Measurements from ENCODE around the gene KLHL6.
"Not testable (repeated sequence)": the region's sequence is repeated elsewhere in the genome, so short reads cannot be mapped to it uniquely, and the experiment has no call there.

KLHL6 gene

DNA sequence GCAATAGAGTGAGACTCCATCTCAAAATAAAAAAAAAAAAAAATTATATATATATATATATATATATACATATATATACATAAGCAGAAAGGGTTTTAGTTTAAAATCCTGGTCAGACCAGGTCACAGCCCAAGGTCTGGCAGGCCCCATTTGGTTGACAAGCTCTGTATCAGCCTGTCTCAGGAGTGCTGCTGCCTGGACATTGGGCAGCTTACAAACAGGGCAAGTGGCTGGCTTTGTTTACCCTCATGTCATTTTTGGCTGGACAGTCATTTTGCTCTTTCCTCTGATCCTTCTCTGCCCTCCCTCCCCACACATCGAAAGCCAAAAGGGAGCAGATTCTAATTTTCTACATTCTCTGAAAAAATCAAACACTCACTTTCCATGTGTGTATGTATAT, 26.7 kb upstream of the KLHL6 start:
- Histone ChIP-seq H3K27me3 (ENCODE audit: insufficient read depth, low read length) (no peaks in the 10 kb centered on the region), H3K9me3 (ENCODE audit: insufficient read depth, low read depth, low read length) (no peaks in the 10 kb centered on the region; the same call in 1 of the 2 replicates), H3K27ac (ENCODE audit: low read length) (no peak overlapping the region), H3K4me3 (ENCODE audit: low read length) (no peak overlapping the region), H3K4me1 (ENCODE audit: insufficient read depth, low read length) (peaks cover 12% of the 10 kb centered on the region; the same call in 1 of the 2 replicates), H3K36me3 (ENCODE audit: insufficient read depth, low read depth, low read length) (no peaks in the 10 kb centered on the region), H3K9ac (ENCODE audit: low read depth, low read length) (no peak overlapping the region)

DNA sequence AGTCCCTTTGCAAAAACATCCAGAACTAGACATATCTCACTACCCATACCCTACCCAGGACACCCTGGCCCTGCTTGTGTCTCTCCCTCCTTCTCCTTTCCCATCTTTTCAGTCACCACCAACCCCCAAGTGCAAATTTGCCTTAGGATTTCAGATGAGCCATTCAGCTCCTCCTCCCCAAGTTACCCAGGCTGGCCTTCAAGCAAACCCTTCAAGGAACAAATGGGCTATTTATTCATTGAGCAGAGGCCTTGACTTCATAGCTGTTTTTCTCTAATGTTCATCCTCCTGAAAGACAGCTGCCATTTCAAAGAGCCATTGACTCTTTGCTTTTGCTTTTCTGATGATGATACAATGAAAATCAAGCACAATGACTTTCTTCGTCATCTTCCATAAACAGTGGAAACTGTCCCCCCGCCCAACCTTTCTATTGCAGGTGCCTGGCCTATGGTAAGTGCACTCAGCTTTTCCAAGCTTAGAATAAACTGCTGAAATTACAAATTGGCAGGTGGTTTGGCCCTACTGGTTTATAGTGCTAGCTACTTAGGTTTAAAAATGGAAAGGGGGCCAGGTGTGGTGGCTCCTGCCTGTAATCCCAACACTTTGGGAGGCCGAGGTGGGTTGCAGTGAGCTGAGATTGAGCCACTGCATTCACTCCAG, 26.1 kb upstream of the KLHL6 start:
- no peak overlapping the region for H3K27ac ChIP-seq (ENCODE audit: low read length)
- H3K9ac ChIP-seq (ENCODE audit: low read depth, low read length): no peak overlapping the region
- no peaks in the 10 kb centered on the region for H3K36me3 ChIP-seq (ENCODE audit: insufficient read depth, low read depth, low read length)
- H3K4me3 ChIP-seq (ENCODE audit: low read length): no peak overlapping the region
- no peaks in the 10 kb centered on the region for H3K27me3 ChIP-seq (ENCODE audit: insufficient read depth, low read length)
- no peaks in the 10 kb centered on the region; the same call in 1 of the 2 replicates for H3K9me3 ChIP-seq (ENCODE audit: insufficient read depth, low read depth, low read length)
- H3K4me1 ChIP-seq (ENCODE audit: insufficient read depth, low read length): peaks cover 13% of the 10 kb centered on the region; the same call in 1 of the 2 replicates

DNA sequence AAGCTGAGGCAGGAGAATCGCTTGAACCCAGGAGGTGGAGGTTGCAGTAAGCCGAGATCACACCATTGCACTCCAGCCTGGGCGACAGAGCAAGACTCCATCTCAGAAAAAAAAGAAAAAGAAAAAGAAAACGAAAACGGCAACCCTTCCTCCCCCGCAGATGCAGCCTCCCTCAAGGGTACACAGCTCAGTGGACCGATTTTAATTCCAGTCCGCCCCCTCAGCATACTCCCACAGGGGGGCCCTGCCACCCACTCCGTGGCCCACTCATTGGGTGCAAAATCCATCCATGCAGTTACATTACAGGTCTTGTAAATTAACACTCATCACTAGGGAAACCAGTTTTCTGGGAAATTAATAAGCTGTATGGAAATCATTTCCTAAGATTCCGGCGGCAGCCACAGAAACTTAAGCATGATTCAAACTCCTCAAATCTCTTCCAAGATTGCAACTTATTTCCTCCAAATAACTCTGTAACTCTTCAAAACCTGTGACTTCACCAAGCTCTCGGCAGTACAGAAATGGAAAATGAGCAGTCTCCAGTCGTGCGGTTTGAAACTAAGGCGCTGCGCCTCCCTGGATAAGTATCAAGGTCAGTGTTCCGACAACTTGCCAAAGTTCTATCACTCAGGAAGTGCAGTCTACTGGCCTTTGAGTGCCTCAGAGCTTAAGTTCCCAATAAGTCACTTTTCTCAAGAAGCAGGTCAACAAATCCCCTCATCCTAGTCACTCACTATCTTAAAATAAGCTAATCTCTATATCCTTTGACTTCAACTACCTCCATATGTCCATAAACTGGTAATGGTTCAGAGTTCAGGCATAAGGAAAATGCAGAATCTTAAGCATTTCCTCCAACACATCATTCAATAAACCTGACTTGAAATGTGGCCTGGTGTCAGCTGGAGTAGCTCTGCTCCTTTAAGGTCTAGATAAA, 24.7 kb upstream of the KLHL6 start:
- no peaks in the 10 kb centered on the region for H3K27me3 ChIP-seq (ENCODE audit: insufficient read depth, low read length)
- no peak overlapping the region for H3K9ac ChIP-seq (ENCODE audit: low read depth, low read length)
- no peaks in the 10 kb centered on the region for H3K36me3 ChIP-seq (ENCODE audit: insufficient read depth, low read depth, low read length)
- H3K27ac ChIP-seq (ENCODE audit: low read length): no peak overlapping the region
- H3K4me3 ChIP-seq (ENCODE audit: low read length): no peak overlapping the region
- no peaks in the 10 kb centered on the region for H3K9me3 ChIP-seq (ENCODE audit: insufficient read depth, low read depth, low read length)
- peaks cover 13% of the 10 kb centered on the region; the same call in 1 of the 2 replicates for H3K4me1 ChIP-seq (ENCODE audit: insufficient read depth, low read length)

DNA sequence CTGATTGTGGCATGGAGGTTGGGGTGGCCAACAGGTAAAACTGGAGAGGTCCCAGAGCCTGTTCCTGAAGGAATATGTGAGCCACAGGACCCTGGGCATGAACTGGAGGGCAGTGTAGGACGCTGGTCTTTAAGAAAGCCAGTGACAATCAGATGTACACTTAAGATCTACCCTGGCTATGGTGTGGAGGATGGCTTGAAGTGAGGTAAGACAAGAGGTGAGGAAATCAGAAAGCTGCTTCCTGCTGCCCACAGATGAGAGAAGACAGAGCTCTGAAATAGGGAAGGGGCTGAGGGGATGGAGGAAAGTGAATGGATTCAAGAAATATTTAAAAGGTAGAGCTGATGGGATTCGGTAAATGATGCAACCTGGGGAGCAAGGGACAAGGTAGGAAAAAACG, 22.7 kb upstream of the KLHL6 start:
- Histone ChIP-seq H3K27ac (ENCODE audit: low read length) (no peak overlapping the region), H3K9me3 (ENCODE audit: insufficient read depth, low read depth, low read length) (no peaks in the 10 kb centered on the region), H3K4me3 (ENCODE audit: low read length) (no peak overlapping the region), H3K9ac (ENCODE audit: low read depth, low read length) (no peak overlapping the region), H3K4me1 (ENCODE audit: insufficient read depth, low read length) (peaks cover 4% of the 10 kb centered on the region; the same call in 1 of the 2 replicates), H3K36me3 (ENCODE audit: insufficient read depth, low read depth, low read length) (no peaks in the 10 kb centered on the region), H3K27me3 (ENCODE audit: insufficient read depth, low read length) (no peaks in the 10 kb centered on the region)

DNA sequence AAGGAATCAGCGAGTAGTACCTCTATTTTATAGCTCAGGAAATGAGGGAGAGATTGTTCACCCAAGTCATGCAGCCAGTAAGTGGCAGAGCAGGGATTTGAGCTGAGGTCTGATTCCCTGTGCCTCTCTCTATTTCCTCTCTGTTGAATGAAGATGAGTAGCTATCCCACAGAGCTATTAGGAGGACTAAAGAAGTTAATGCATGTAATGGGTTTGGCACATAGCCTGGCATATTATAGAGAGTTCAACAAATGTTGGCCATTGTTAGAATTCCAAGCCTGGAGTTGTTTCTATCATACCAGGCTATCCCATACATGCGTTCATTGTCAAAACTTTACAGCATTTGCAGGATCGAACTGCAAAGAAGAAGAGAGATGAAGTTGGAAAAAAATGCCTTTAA, 21.8 kb upstream of the KLHL6 start:
- Histone ChIP-seq H3K9ac (ENCODE audit: low read depth, low read length) (no peak overlapping the region), H3K27me3 (ENCODE audit: insufficient read depth, low read length) (no peaks in the 10 kb centered on the region), H3K4me1 (ENCODE audit: insufficient read depth, low read length) (peaks cover 4% of the 10 kb centered on the region; the same call in 1 of the 2 replicates), H3K9me3 (ENCODE audit: insufficient read depth, low read depth, low read length) (no peaks in the 10 kb centered on the region), H3K27ac (ENCODE audit: low read length) (no peak overlapping the region), H3K36me3 (ENCODE audit: insufficient read depth, low read depth, low read length) (no peaks in the 10 kb centered on the region), H3K4me3 (ENCODE audit: low read length) (no peak overlapping the region)

DNA sequence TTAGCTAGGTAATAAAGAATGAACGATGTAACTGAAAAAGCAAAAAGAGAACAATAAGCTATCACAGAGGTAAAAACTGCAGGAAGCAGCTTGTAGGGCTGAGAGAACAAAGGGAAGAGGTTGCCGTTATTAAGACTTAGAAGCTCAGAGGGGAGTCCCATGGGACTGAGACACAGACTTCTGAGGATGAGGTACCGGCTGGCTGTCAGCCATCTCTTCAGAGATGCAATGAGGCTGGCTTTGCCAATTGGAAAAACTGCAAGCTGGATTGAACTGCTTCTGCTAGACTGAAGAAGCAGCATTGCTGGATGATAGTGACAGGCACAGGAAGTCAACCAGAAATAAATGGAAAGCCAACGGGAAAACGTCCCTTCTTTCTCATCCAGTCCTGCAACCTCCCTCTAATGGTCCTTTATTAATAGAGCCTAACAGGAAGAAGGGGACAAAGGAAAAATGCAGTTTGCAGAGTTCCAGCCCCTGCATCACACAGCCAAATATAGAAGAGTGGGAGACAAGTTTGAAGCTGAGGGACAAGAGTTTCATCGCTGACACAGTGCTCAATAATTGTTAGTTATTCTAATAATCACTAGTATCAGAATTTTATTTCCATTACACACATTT, 21.1 kb upstream of the KLHL6 start:
- Histone ChIP-seq H3K4me1 (ENCODE audit: insufficient read depth, low read length) (peaks cover 4% of the 10 kb centered on the region; the same call in 1 of the 2 replicates), H3K27ac (ENCODE audit: low read length) (no peak overlapping the region), H3K36me3 (ENCODE audit: insufficient read depth, low read depth, low read length) (no peaks in the 10 kb centered on the region), H3K9ac (ENCODE audit: low read depth, low read length) (no peak overlapping the region), H3K9me3 (ENCODE audit: insufficient read depth, low read depth, low read length) (no peaks in the 10 kb centered on the region), H3K4me3 (ENCODE audit: low read length) (no peak overlapping the region), H3K27me3 (ENCODE audit: insufficient read depth, low read length) (no peaks in the 10 kb centered on the region)

DNA sequence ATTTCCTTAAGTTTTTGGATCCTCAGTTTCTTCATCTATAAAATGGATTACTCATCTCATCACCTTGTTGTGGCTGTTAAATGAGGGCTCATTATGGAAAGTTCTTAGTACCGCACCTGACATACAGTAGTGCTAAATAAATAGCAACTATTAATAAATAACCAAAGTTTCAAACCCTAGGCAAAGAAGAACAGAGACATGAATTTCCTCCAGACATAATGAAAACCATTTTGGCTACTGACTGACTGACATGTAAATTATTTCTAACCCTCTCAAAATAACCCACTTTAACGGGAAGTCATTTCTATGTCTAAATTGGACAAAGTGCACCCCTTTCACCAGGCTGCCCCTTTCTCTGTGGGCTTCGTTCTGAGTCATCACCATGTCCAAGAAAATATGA, 17.4 kb upstream of the KLHL6 start:
- Histone ChIP-seq H3K4me1 (ENCODE audit: insufficient read depth, low read length) (peaks cover 4% of the 10 kb centered on the region; the same call in 1 of the 2 replicates), H3K36me3 (ENCODE audit: insufficient read depth, low read depth, low read length) (no peaks in the 10 kb centered on the region), H3K27ac (ENCODE audit: low read length) (no peak overlapping the region), H3K27me3 (ENCODE audit: insufficient read depth, low read length) (no peaks in the 10 kb centered on the region), H3K9ac (ENCODE audit: low read depth, low read length) (no peak overlapping the region), H3K9me3 (ENCODE audit: insufficient read depth, low read depth, low read length) (no peaks in the 10 kb centered on the region), H3K4me3 (ENCODE audit: low read length) (no peak overlapping the region)

DNA sequence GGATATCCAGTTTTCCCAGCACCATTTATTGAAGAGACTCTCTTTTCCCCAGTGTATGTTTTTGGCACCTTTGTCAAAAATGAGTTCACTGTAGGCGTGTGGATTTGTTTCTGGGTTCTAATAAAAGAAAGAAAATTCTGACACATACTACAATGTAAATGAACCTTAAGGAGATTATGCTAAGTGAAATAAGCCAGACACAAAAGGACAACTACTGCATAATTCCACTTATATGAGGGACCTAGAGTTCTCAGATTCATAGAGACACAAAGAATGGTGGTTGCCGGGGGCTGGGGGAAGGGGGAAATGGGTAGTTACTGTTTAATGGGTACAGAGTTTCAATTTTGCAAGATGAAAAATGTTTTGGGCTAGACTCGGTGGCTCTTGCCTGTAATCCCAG, 14.7 kb upstream of the KLHL6 start:
- H3K4me1 ChIP-seq (ENCODE audit: insufficient read depth, low read length); H3K27me3 ChIP-seq (ENCODE audit: insufficient read depth, low read length); H3K9ac ChIP-seq (ENCODE audit: low read depth, low read length); H3K36me3 ChIP-seq (ENCODE audit: insufficient read depth, low read depth, low read length); H3K27ac ChIP-seq (ENCODE audit: low read length); H3K4me3 ChIP-seq (ENCODE audit: low read length); H3K9me3 ChIP-seq (ENCODE audit: insufficient read depth, low read depth, low read length): not testable (repeated sequence)

DNA sequence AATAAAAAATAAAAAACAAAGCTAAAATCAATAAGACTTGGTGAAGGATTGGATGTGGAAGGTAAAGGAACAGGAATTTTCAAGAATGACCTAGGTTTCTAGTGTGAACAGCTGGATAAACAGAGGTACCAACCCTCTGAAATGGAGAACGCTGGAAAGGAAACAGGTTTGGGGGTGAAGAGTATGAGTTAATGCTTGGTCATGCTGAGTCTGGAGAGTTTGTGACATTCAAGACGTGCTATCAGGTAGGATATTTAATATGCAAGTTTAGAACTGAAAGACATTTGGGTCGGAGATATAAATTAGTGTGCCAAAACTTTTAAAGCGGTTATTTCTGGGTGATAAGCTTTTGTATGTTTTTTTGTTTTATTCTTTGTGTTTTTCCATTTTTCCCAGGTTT, 11.4 kb upstream of the KLHL6 start:
- H3K27me3 ChIP-seq (ENCODE audit: insufficient read depth, low read length): no peaks in the 10 kb centered on the region
- no peaks in the 10 kb centered on the region for H3K9me3 ChIP-seq (ENCODE audit: insufficient read depth, low read depth, low read length)
- no peak overlapping the region for H3K27ac ChIP-seq (ENCODE audit: low read length)
- no peaks in the 10 kb centered on the region for H3K4me1 ChIP-seq (ENCODE audit: insufficient read depth, low read length)
- H3K36me3 ChIP-seq (ENCODE audit: insufficient read depth, low read depth, low read length): no peaks in the 10 kb centered on the region
- H3K9ac ChIP-seq (ENCODE audit: low read depth, low read length): no peak overlapping the region
- no peak overlapping the region for H3K4me3 ChIP-seq (ENCODE audit: low read length)

DNA sequence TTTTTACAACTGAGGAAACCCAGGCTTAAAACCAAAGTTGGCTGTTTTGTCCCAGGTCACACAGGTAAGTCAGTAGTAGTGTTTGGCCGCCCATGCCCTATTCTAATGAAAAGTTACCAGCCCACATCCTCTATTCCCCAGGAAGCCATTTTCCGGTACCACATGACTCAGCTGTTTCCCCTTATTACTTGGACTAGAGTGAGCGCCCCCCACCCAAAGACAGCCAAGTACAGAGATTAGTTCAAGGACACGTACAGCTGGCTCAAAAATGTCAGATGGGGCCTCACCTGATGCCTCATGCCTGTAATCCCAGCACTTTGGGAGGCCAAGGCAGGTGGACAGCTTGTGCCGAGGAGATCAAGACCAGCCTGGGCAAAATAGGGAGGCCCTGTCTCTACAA, 8.5 kb upstream of the KLHL6 start:
- no peak overlapping the region for H3K27ac ChIP-seq (ENCODE audit: low read length)
- no peaks in the 10 kb centered on the region for H3K27me3 ChIP-seq (ENCODE audit: insufficient read depth, low read length)
- H3K9me3 ChIP-seq (ENCODE audit: insufficient read depth, low read depth, low read length): no peaks in the 10 kb centered on the region
- no peaks in the 10 kb centered on the region for H3K4me1 ChIP-seq (ENCODE audit: insufficient read depth, low read length)
- H3K4me3 ChIP-seq (ENCODE audit: low read length): no peak overlapping the region
- no peak overlapping the region for H3K9ac ChIP-seq (ENCODE audit: low read depth, low read length)
- no peaks in the 10 kb centered on the region for H3K36me3 ChIP-seq (ENCODE audit: insufficient read depth, low read depth, low read length)

DNA sequence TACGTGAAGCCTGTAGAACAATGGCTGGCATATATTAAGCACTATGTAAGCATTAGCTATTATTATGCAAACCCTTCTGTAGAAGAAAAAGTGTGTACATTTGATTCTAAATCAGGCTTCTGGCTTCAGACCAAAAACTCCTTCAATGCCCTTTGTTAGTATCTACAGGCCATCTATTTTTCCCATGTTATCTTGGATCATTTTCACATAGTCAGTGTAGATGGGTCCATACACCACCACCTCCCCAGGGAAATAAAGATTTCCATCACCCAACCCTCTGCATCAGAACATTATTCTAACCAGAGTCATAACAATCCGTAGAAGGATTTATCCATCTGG, 8.0 kb upstream of the KLHL6 start:
- Histone ChIP-seq H3K4me1 (ENCODE audit: insufficient read depth, low read length) (no peaks in the 10 kb centered on the region), H3K4me3 (ENCODE audit: low read length) (no peak overlapping the region), H3K36me3 (ENCODE audit: insufficient read depth, low read depth, low read length) (no peaks in the 10 kb centered on the region), H3K9me3 (ENCODE audit: insufficient read depth, low read depth, low read length) (no peaks in the 10 kb centered on the region), H3K9ac (ENCODE audit: low read depth, low read length) (no peak overlapping the region), H3K27ac (ENCODE audit: low read length) (no peak overlapping the region), H3K27me3 (ENCODE audit: insufficient read depth, low read length) (no peaks in the 10 kb centered on the region)

All from iPS-20b (cell line).